ENCODE measurements around the gene GPATCH2L.

The GPATCH2L gene

DNA sequence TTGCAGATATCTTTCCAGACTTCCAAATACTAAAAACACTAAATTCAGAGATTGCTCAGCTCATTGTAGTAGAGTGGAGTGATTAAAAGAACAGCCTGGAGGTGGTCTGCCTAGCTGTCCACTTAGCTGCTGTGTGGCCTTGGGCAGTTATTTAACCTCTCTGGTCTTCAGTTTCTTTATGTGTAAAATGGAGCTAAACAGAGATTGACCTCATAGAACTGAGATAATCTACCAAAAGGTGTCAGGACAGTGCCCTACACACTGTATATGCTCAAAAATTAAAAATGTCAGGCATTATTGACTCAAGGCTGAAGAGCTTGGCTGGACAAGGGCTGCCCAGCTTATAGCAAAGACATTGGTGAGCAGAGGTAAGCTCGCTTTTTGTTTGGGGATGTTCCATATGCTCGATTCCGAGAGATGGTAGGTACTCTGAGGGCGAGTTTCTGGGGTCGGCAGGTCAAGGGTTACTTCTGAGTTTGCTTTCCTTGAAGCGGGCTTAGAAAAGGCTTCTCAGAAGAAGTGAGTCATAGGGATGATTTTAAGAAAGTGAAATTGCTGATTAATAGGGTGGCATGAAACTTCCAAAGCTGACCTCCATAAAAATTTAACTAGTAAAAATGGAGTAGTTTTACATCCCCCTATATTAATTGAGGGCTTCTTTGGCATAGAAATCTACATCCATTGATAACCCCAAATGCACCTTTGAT is 107.5 kb downstream of the GPATCH2L start:
- no peak for DNase-seq

DNA sequence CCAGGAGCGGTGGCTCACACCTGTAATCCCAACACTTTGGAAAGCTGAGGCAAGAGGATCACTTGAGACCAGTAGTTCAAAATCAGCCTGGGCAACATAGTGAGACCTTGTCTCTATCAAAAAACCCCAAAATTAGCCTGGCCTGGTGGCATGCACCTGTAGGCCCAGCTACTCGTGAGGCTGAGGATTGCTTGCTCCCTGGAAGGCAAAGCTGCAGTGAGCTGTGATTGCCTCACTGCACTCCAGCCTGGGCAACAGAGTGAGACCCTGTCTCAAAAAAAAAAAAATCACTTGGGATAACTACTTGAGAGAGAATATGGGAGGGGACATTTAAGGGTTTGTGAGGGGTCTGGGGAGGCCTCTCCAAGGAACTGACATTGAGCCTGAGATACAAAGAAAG is 109.0 kb downstream of the GPATCH2L start:
- DNase-seq, result no peak

DNA sequence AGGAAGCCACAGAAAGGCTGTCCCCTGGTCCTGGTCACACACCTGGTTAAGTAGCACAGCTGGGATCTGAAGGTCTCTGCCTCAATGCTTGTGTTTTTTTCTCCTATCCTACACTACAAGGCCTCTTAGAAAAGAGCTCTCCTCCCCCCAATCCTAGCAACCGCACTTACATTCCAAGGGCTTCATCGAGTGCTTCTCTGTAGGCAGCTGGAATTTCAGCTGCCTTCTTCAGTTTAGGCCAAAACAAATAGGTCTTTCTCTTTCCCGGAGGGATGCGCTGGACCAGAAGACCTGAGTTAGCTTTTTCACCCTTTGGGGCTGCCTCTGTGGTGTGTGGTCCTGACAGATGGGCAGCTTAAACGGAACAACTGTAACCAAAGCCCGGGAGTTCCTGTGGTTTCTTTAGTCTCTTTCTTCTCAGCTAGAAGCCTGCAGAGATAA is 109.7 kb downstream of the GPATCH2L start:
- no peak for DNase-seq

DNA sequence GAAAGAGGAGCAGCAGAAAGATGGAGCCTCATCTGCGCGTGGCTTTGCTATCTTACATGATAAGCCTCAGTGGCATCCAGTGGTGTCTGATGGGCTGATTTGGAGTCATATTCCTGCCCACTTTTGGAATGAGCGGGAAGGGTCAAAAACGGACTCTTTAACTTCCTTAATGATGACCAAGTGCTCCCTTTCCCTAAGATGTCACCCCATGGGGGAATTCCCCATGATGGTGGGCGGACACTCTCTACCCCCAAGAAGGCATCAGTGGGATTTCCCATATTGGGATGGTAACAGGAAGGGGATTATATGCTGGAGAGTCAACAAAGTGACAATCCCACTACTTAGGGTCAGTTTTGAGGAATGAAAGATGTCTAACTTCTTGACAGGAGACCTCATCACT is 110.9 kb downstream of the GPATCH2L start:
- DNase-seq, result no peak
